Spleen (tissue), 11 donors: Measurements from ENCODE around the gene ADRA2B. TPM values are rescaled to one million over a fixed set of nuclear protein-coding genes. Genes with fewer than 3 reads are reported as not detected.

ENCODE experiments used
- DNase-seq: peaks from one replicate; pipeline ENCODE4 v3.0.0-alpha.2; 2020
- H3K27ac ChIP-seq, 8 donors: fragments of 200-600 bp; sonication (generic) in 7 of 8; 1 replicate in 4 of 8; 2 replicates in 4 of 8; pipeline versions ENCODE4 v1.5.0 to v1.8.0; 2016 to 2021; ENCODE audit warnings: inconsistent platforms in 4 of 8, mild to moderate bottlenecking in 4 of 8, moderate library complexity in 1 of 8
- H3K27me3 ChIP-seq, 7 donors: fragments of 200-600 bp; sonication (generic) in 6 of 7; replicated peaks in 1 of 7; 1 replicate in 4 of 7; 2 replicates in 3 of 7; pipeline versions ENCODE4 v1.5.0 to v1.8.0; 2016 to 2021; ENCODE audit warnings: inconsistent platforms in 3 of 7, mild to moderate bottlenecking in 1 of 7
- H3K36me3 ChIP-seq, 6 donors: fragments of 200-600 bp; sonication (generic) in 5 of 6; 1 replicate in 4 of 6; 2 replicates in 2 of 6; pipeline versions ENCODE4 v1.5.0 to v1.8.0; 2016 to 2021; ENCODE audit warnings: inconsistent platforms in 2 of 6
- H3K4me1 ChIP-seq, 6 donors: fragments of 200-600 bp; sonication (generic) in 5 of 6; 1 replicate in 3 of 6; 2 replicates in 3 of 6; pipeline versions ENCODE4 v1.5.0 to v1.8.0; 2016 to 2021; ENCODE audit warnings: inconsistent platforms in 3 of 6
- H3K4me3 ChIP-seq, 8 donors: fragments of 200-600 bp; sonication (generic) in 7 of 8; 1 replicate in 4 of 8; 2 replicates in 4 of 8; pipeline versions ENCODE4 v1.5.0 to v1.8.0; 2016 to 2021; ENCODE audit warnings: inconsistent platforms in 4 of 8, mild to moderate bottlenecking in 4 of 8, moderate library complexity in 2 of 8
- H3K9me3 ChIP-seq, 8 donors: fragments of 200-600 bp; sonication (generic) in 7 of 8; 1 replicate in 4 of 8; 2 replicates in 4 of 8; pipeline versions ENCODE4 v1.5.0 to v1.8.0; 2016 to 2021; ENCODE audit warnings: inconsistent platforms in 4 of 8
- CTCF ChIP-seq, 11 experiments: fragments of 200-600 bp in 7 of 11; fragments of 450-650 bp in 4 of 11; sonication (generic) in 4 of 11; IDR thresholded peaks in 8 of 11; conservative IDR thresholded peaks in 3 of 11; 1 replicate in 7 of 11; 2 replicates in 4 of 11; pipeline versions ENCODE4 v1.4.0 to v1.8.0; 2016 to 2021; ENCODE audit warnings: antibody characterized with exemption in 11 of 11, inconsistent platforms in 4 of 11, mild to moderate bottlenecking in 1 of 11
- POLR2A ChIP-seq, 3 donors: fragments of 450-650 bp; IDR thresholded peaks; one replicate each; pipeline ENCODE4 v1.5.1; 2017; ENCODE audit warnings: antibody characterized with exemption in 3 of 3, mild to moderate bottlenecking in 1 of 3
- POLR2AphosphoS5 ChIP-seq, 3 donors: sonication (generic); formaldehyde crosslinking; IDR thresholded peaks; one replicate each; pipeline ENCODE4 v1.5.1; 2017; ENCODE audit warnings: antibody characterized with exemption in 3 of 3
- whole genome bisulfite sequencing, 5 donors: extraction: QIAGEN DNeasy Blood & Tissue Kit in 3 of 5; methylation state at CpG; one replicate each; pipeline versions ENCODE4 v1.1.5 to v1.1.7; 2013 to 2018; 5-methylcytosine and 5-hydroxymethylcytosine counted together
- intact Hi-C: fragments of 100-400 bp; cut with DNase I; formaldehyde crosslinking; loops from one replicate; pipeline ENCODE4 v1.15.0; 2023; ENCODE audit warnings: low total_unique reads
- polyA plus RNA-seq, 3 donors: library from polyadenylated mRNA; stranded (reverse); fragments of 200-250 nt; gene quantifications; one replicate each; pipeline ENCODE4 v1.2.1, GENCODE V29; 2013
- total RNA-seq, 7 donors: library from RNA; depleted of rRNA in 3 of 7; stranded (reverse); fragments of >200 nt in 3 of 7; fragmentation: NEBNext Ultra II Directional in 4 of 7; extraction: Animal tissue kit (Norgen Biotek cat#: 25700) in 4 of 7; gene quantifications; one replicate each; pipeline versions ENCODE4 v1.1.0 to v1.2.1, GENCODE V29; 2016 to 2021
- donor health status: healthy with polysubstance abuse.
- donor health status: DM: no; HTN: no; CAD: no; lungs with moderate emphysema.
- donor health status: DM: no; HTN: no; CAD: no.
- donor health status: Bipolar disorder and iron deficiency.
- donor health status: healthy.
- donor health status: DM: no; HTN: no; CAD: no.
- donor health status: DM: yes; HTN: yes; CAD: no.

Gene ADRA2B
- total and polyA plus RNA-seq, 10 donors = 1.8 to 14.2 (median 5.2) TPM

- H3K4me3 ChIP-seq = no peak overlapping the region
- intact Hi-C loops = no loop called here
- H3K9me3 ChIP-seq = no peaks in the 10 kb centered on the region
- no peaks in the 10 kb centered on the region for H3K27me3 ChIP-seq
- no peaks in the 10 kb centered on the region for H3K36me3 ChIP-seq
- peak; percentile 66 for DNase-seq
- 78 to 89% (median 83%) methylated on average over 4 of the region's 4 CpGs for WGBS, 5 donors
- TF ChIP-seq CTCF (IDR thresholded peaks at IDR 0.05 in 8 of 11, conservative IDR thresholded peaks at IDR 0.05 in 3 of 11) (no peak), POLR2A (IDR thresholded peaks at IDR 0.05) (no peak), POLR2AphosphoS5 (IDR thresholded peaks at IDR 0.05) (no peak)
- no peak overlapping the region for H3K27ac ChIP-seq
- H3K4me1 ChIP-seq = peaks cover 0 to 32% (median 13%) of the 10 kb centered on the region in 6 donors
Observed at GRCh38 chr2:96092573-96092877, 23.8 kb downstream of the ADRA2B start.

DNA sequence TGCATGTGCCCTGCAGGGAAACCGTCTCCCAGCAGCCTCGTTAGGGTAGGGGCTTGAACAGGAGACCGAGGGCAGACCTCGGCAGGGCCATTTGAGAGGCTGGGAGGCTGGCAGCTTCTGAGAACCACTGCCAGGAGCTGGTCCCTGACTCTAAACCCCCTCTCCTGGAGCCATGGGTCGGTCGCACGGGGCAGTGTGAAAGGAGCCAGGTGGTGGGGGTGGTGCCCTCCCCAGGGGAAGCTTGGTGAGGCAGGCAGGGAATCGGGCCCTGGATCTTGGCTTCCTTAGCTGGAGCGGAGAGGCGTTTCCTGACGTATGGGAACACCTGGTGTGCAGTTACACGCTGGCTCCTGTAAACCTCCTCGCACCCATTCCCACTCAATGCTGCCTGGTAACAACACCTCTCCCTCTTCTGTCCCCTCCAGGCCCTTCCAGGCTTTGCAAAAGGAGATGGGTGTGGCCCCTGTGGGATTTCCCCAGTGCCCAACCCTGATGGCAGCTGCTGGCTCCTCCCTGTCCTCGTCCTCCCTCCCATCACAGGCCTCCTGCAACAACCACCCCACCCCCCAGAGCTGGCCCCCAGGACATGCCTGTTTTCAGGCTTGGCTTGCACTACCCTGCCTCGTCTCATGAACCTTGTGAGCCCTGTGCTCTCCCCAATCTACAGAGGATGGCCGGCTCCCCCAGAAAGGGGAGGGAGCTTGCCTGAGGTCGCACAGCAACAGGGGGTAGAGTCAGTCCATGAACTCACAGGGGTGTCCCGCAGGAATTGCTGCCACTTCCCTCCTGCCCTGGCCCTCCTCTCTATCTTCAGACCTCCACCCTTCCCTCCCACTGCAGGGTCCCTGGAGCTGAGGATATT is 24.4 kb downstream of the ADRA2B start:
- Histone ChIP-seq H3K4me3 (no peak overlapping the region), H3K4me1 (peaks cover 0 to 32% (median 13%) of the 10 kb centered on the region in 6 donors), H3K9me3 (no peaks in the 10 kb centered on the region), H3K27me3 (no peaks in the 10 kb centered on the region), H3K36me3 (no peaks in the 10 kb centered on the region), H3K27ac (no peak overlapping the region)
- WGBS, 5 donors = 73 to 83% (median 77%) methylated on average over 17 to 18 of the region's 18 CpGs
- peak; percentile 51 for DNase-seq
- intact Hi-C loops = no loop called here
- TF ChIP-seq POLR2AphosphoS5 (IDR thresholded peaks at IDR 0.05) (no peak), CTCF (IDR thresholded peaks at IDR 0.05 in 8 of 11, conservative IDR thresholded peaks at IDR 0.05 in 3 of 11) (no peak), POLR2A (IDR thresholded peaks at IDR 0.05) (no peak)

DNA sequence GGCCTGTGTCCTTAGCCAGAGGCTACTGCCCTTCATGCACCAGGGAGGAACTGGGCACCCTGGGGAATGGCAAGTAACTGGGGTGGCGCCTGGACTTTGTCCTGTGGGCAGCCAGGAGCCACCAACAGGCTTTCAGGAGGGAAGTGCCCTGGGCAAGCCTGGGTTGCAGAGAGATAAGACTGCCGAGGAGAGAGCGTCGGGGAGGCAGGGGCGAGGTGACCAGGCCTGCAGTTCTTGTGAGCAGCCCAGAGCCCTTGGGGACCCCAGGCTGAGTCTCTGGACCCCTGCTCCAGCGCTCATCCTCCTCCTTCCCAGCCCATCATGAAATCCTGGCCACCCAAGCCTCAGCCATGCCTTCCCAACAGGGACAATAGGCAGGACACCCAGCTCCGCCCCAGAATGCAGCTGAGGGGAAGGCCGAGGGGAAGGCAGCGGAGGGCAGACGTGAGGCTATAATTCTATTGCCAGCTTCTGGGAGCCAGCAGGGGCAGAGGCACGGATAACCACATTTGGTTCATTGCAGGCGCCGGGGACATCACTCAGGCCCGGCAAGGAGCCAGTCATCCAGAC is 25.1 kb downstream of the ADRA2B start:
- H3K9me3 ChIP-seq = no peaks in the 10 kb centered on the region
- WGBS, 5 donors = 82 to 90% (median 86%) methylated on average over 13 to 14 of the region's 14 CpGs
- no peaks in the 10 kb centered on the region for H3K36me3 ChIP-seq
- no peak overlapping the region for H3K27ac ChIP-seq
- no peak overlapping the region for H3K4me3 ChIP-seq
- DNase-seq = peak; percentile 37
- intact Hi-C loops = no loop called here
- peaks cover 0 to 32% (median 13%) of the 10 kb centered on the region in 6 donors for H3K4me1 ChIP-seq
- TF ChIP-seq CTCF (IDR thresholded peaks at IDR 0.05 in 8 of 11, conservative IDR thresholded peaks at IDR 0.05 in 3 of 11) (no peak), POLR2AphosphoS5 (IDR thresholded peaks at IDR 0.05) (no peak), POLR2A (IDR thresholded peaks at IDR 0.05) (no peak)
- no peaks in the 10 kb centered on the region for H3K27me3 ChIP-seq

GRCh38 chr2:96090196-96090926 is 26.0 kb downstream of the ADRA2B start:
- H3K4me3 ChIP-seq = no peak overlapping the region
- peak; percentile 35 for DNase-seq
- no peaks in the 10 kb centered on the region for H3K27me3 ChIP-seq
- peaks cover 0 to 38% (median 15%) of the 10 kb centered on the region in 6 donors for H3K4me1 ChIP-seq
- WGBS, 5 donors = 82 to 91% (median 87%) methylated on average over 12 of the region's 12 CpGs
- H3K9me3 ChIP-seq = no peaks in the 10 kb centered on the region
- intact Hi-C loops = no loop called here
- TF ChIP-seq CTCF (IDR thresholded peaks at IDR 0.05 in 8 of 11, conservative IDR thresholded peaks at IDR 0.05 in 3 of 11) (no peak), POLR2A (IDR thresholded peaks at IDR 0.05) (no peak), POLR2AphosphoS5 (IDR thresholded peaks at IDR 0.05) (no peak)
- H3K36me3 ChIP-seq = no peaks in the 10 kb centered on the region
- no peak overlapping the region for H3K27ac ChIP-seq
